H1 (cell line): Measurements from ENCODE around the gene GABPB2.

Source experiments
- CTCF ChIP-seq, 3 experiments: IDR thresholded peaks; 1 replicate in 2 of 3; 2 replicates in 1 of 3; pipeline versions ENCODE4 v1.5.1 to v1.6.1; 2011; ENCODE audit warnings: low read length in 3 of 3, mild to moderate bottlenecking in 3 of 3, inconsistent platforms in 2 of 3, low read depth in 1 of 3, moderate library complexity in 1 of 3; ENCODE audit not compliant: insufficient read depth in 1 of 3; ENCODE audit errors: control extremely low read depth in 1 of 3
- NRF1 ChIP-seq: IDR thresholded peaks from 2 replicates; pipeline ENCODE4 v1.6.1; 2011; ENCODE audit warnings: mild to moderate bottlenecking, low read depth, low read length, improper control_type of control experiment

DNA sequence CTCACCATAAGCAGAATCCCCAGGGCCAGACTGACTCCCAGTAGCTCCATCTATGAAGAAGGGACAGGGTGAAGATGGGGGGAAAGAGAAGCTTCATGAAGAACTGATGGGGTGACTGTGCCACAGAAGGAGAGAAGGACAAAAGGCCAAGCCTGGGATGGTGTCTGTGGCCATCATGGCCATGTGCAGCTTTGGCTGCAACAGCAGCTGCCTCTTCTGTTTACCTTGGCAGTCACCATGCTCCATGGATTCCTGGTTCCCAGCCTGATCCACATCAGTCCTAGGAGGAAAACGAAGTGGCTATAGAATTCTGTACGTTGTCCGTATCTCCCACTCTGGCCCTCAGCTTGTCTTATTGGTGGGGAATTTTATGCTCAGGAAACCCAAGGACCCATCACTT, 63.8 kb downstream of the GABPB2 start:
- no peak for TF ChIP-seq CTCF (IDR thresholded peaks at IDR 0.05; ENCODE audit: control extremely low read depth in 1 of 3, insufficient read depth in 1 of 3, low read depth in 1 of 3, low read length in 3 of 3)
- no peak for TF ChIP-seq NRF1
